Measurements from ENCODE around the gene LAMB1.
"Not testable (repeated sequence)": the region's sequence is repeated elsewhere in the genome, so short reads cannot be mapped to it uniquely, and the experiment has no call there.

The LAMB1 gene

DNA sequence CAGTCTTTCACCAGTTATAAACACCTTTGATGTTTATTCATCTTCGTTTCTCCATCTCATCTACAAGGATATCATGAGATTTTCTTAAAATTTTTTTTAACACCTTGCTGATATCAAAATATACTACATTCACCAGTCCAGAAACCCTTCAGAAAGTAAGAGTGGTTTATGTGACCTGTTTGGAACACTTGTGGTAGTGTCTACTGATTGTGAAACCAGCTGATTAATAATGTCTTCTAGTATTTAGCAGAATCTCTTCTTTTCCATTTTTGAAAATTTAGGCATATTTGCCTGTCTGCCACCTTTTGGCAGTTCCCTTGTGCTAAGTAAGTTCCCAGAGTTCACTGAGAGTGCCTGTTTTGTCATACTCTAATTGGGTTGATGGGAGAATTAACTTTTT is 93.5 kb downstream of the LAMB1 start:
- no peak for DNase-seq

DNA sequence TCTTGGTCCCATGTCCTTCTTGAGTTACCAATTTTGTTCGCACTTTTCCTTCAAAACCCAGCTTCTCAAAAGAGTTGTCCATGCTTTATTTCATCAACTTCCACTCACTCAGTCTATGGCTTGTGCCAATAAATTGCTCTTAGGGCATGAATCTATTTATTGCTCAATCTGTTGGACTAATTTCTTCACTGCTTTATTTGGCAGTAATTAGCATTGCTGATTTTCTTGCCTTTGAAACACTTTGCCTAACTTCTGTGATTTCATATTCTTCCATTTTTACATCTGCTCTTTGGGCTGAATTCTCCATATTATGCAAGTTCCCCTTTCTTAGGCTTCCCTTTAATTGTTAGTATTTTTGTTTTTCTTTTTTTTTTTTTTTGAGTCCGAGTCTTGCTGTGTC is 95.2 kb downstream of the LAMB1 start:
- no peak for DNase-seq

DNA sequence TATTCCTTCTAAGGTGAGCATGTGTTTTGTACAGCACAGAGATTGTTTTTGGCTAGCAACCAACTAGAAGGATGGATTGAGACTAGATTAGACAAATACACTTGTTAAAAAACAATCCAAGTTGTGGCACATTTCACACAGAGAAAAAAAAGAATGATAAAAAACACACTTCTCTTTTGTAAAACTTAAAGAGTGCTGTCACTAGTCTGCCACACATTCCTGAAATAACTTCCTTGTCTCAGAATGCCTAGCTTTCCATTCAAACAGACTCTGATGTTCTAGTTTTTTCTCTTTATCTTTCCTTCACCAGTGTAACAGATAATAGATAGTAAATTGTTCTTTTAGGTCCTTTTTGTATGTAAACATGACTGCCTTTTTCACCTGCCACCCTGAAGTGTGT is 100.6 kb downstream of the LAMB1 start:
- DNase-seq, result no peak

DNA sequence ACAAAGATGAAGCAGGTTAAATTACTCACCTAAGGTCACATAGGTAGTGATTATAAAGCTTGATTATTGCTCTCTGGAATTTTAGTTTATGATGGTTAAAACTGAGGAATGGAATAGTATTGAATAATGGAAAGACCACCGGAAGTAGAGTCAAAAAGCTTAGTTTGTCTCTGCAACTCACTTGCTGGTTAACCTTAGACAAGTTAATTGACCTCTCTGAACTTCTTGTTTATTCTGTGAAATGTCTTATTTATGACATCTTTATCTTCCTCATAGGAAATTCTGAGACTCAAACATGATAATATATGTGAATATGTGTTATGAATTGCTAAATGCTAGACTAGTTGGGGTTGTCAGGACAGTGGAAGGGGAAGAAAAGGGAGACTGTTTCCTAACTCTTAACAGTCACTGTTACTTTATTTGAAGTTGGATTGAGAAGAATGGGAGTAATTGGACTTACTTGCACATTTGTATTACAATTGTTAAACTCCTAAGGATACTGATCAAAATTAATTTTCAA is 102.4 kb downstream of the LAMB1 start:
- no peak for DNase-seq

DNA sequence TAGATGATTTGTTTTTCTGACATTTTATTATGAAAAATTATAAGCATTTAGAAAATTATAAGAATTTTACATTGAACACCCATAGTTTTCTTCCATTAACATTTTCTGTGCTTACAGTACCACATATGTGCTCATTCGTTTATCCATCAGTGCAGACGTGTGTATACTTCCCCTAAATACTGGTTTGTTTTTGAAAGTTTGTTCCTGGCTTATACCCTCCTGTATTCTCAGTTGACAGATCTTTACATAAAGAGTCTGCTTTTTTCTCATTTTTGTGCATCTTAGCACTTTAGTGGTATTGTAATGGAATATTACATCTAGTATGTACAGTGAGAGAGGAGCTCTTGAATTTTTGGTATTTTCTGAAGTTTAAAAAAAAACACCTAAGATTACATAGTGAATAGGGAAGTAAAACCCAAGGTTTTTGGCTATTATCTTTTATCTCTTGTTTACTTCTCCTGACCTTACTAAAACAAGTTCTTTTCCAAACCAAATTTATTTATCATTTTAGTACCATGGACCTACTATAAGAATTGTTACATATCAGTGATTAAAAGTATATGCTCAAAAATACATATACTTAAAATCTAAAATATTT is 103.9 kb downstream of the LAMB1 start:
- no peak for DNase-seq

DNA sequence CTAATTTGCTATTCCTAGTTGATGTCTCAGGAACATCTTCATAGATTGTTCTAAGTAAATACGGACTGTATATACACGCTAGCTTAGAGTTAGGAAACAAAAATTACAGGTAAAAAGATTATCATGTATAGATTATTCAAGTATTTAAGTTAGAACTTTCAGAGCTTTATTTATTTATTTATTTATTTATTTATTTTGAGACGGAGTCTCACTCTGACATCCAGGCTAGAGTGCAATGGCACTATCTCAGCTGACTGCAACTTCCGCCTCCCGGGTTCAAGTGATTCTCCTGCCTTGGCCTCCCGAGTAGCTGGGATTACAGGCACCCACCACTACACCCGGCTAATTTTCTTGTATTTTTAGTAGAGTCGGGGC is 110.6 kb downstream of the LAMB1 start:
- DNase-seq, result not testable (repeated sequence)

DNA sequence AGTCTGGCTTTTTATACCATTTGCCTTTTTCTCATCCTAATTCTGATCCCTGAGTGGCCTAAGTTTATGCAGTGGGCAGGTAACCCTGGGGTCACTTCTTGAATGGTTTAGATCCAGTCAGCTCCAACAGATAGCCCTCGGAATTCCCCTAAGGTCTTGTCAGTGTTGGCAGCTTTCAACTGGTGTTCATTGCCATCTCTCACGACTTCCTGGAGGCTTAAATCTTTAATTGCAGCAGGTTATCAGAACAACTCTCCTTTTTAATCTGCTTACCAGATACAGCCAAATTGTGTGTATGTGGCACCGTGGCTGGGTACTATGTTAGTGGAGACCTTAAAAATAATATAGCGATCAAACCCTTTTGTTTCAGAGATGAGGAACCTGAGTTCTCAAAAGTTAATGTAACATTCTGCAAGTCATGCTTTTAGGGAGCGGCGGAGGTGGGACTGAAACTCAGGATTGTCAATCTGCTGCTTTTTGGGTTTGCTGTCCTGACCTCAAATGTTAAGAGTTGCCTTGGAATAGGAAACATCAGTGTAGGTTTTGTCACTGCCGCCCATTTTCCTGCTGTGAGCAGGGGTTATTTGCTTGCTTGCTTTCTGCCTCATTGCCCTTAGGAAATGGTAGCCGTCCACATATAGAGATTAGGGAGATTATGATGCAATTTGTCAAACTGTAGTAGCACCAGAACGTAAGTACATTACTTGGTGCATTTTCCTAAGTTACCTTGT is 111.2 kb downstream of the LAMB1 start:
- no peak for DNase-seq

DNA sequence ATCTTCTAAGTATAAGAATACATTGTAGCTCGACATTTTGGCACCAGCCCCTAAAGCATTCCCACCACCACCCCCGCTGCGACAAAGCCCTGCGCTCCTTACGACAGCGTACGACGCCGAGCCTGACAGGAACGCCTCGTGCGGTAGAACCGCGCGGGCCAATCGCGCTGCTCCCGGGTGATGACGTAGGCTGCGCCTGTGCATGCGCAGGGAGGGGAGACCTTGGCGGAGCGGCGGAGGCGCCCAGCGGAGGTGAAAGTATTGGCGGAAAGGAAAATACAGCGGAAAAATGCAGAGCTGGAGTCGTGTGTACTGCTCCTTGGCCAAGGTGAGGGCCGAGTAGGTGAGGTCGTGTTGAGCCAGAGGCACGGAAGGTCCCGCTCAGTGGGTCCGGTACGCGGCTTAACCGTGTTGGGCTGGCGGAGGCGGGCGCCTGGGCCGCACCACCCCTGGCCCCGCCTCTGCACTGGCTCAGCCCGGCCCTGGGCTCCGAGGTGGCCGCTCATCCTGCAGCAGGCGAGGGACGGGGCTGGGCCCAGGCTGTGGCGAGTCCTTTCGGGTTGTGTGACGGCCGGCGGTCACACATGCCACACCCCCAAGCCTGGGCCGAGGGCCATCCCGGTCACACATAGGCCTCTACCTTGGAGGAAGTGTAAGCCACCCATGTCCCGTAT is 111.9 kb downstream of the LAMB1 start, which contains the start of gene DLD:
Gene DLD, plus strand, starts transcription at position 222 of the 674 bp plus-strand sequence. Its CDS starts 68 bp downstream, at position 290.
- DNase-seq, result peak; percentile 87

DNA sequence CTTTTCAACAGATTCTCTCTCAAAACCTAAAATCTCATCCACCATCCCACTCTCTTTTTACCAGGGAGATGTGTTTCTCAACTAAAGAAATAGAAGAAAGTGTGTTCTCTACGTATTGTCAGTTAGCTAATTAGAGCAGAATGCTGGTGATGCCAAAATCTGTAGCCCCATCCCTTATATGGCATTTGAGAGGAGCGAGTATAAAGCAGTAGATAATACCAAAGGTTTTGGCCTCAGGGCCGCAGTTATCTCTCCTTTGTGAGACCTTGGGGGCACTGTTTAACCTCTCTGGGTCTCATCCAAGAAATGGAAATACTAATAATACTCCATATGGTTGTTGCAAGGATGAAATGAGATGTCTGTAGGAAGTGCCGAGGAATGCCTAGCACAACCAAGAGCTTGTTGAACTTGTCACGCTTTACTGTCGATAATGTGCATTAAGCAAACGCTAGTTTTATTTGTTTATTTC is 112.4 kb downstream of the LAMB1 start:
- DNase-seq, result no peak

DNA sequence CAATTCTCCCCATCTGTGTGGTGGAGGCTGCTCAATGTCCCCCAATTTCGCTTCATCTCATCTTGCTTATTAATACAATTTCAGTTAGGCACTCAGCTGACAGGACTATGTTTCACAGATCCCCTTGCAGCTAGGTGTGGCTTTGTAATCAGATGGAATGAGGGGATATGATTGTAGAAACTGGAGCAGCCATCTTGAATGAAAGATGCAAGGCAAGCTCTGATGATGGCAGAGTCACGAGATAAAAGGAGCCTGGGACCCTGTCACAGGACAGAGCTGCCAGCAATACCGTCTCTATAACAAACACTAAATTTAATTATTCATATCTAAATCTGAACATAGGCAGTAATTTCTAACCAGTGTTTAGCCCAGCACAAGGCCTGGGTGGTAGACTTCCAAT is 113.0 kb downstream of the LAMB1 start:
- DNase-seq, result no peak

DNA sequence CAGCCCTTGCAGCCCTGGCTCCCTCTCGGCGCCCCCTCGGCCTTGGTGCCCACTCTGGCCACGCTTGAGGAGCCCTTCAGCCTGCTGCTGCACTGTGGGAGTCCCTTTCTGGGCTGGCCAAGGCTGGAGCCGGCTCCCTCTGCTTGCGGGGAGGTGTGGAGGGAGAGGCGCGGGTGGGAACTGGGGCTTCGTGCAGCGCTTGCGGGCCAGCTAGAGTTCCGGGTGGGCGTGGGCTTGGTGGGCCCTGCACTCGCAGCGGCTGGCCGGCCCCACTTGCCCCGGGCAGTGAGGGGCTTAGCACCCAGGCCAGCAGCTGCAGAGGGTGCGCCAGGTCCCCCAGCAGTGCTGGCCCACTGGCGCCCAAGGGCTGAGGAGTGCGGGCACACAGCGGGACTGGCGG is 115.1 kb downstream of the LAMB1 start:
- not testable (repeated sequence) for DNase-seq

DNA sequence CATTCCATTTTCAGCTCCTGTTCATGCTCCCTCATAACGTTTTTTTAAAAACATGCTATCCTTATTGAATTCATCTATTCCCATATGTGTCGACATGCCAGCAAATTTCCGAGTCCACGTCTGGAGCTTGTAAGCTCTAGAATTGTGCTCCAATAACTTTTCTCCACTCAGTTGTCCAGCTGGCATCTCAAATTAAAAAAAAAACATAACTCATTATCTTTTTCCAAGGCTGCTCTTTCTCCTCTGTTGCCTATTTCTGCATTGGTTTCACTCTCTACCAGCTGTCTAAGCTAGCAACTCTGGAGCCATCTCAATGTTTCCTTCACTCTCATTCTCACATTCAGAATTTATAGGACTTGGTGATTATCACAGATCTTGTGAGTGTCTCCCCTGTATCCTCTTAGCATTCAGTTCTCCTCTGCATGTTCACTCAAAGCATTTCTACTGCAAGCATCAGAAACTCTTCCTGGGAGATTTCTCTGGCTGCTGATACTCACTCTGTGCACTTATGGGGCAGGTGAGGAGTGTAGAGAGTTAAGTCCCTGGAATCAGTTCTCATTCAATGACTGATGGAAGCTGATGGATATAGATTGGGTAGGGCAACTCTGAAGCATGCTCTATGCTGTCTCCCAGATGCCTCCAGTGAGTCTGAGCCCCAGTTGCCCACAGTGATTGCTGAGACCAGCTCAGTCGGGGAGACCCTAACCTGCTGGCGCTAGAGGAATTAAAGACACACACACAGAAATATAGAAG is 118.7 kb downstream of the LAMB1 start:
- DNase-seq, result no peak

DNA sequence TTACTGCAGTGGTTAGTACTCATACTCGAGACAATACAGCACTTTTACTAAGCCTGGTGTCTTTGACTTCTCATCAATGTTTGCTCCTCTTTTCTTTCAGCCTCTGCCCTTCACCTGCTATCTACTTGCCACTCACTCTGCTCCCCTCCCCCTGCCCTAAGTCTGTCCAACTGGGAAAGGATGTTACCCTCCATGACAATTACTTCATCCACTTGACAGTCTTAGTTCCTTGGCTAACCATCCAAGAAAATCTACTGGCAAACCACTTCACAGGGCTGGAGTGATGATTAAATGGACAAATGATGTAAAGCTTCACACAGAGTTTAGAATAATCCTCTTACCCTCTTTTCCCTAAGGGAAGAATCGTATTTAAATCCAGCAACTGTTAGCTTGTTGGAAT is 120.2 kb downstream of the LAMB1 start:
- DNase-seq, result peak; percentile 29

DNA sequence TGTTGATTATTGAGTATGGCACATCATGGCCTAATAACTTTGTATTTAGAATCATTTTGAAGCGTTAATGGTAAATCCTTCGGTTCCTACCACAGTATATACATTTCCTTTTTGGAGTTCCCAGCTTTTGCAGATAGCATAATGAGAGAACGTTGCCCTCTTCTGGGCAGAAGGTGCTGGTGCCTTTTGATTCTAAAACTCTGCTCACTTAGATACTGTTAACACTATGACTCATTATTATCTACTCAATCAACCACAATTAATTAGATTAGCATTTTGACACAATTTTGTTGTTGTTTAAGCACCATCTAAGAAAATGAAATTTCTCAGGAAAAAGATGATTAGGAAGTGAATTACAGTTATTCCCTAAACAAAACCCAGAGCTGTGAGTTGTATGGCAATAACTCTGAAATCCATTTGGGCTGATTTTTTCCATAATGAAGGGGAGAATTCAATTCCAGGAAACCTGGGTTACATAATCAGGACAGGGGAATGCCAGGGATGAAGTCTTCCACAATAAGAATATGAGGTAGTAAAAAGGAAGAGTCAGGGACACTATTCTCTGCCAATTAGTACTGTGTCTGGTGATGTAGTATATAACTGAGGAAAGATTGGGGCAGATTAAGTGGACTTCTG is 123.4 kb downstream of the LAMB1 start:
- peak; percentile 69 for DNase-seq

DNA sequence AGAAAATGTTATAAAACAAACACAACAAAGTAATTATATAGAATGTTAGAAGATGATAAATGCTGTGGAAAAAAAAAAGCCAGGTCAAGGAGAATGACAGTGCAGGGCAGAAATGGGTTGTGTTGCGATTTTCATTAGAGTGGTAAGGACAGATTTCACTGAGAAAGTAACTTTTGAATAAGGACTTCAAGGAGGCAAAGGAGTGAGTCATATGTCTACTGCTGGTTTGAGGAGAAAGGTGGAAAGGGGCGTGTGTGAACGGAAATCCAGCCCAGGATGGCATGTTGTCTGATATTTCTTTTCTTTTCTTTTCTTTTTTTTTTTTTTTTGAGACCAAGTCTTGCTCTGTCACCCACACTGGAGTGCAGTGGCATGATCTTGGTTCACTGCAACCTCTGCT is 124.3 kb downstream of the LAMB1 start:
- DNase-seq, result no peak

DNA sequence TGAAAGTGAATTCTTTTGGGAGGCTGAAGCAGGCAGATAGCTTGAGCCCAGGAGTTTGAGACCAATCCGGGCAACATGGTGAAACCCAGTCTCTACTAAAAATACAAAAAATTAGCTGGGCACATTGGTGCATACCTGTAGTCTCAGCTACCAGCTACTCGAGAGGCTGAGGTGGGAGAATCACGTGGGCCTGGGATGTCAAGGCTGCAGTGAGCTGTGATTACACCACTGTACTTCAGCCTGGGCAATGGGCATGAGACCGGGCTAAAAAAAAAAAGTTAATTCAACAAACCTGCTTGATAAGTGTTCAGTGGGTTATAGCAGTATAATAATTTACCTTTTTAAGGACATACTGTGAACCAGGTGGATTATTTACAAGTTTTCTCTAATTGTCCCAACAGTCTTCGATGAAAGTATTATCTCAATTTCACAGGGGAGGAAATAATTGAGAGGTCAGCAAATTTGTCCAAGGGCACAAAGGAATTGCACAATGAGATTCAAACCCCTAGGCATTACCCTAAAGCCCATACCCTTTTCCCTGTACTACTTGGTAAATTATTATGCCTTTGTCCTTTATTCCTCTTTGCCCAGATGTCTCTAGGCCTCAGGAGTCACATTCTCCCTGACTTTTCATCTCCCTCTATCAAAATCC is 125.1 kb downstream of the LAMB1 start:
- no peak for DNase-seq

DNA sequence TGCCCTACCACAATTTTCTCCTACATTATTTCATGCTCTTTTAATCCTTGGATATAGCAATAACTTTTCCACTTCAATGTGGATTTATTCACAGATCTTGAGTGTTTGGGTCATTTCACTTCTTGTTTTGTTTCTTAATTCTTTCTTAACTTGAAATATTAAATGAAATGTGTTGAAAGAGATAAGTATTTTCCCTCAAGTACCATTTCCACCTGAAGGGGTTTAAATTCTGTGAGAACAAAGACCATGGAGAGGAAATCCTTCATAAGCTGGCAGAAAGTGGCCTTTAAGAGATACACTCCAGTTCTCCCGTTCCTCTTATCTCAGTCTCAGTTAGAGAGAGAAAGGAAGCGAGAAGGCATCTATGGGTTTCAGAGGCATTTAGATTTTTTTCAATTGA is 126.0 kb downstream of the LAMB1 start:
- DNase-seq, result no peak

DNA sequence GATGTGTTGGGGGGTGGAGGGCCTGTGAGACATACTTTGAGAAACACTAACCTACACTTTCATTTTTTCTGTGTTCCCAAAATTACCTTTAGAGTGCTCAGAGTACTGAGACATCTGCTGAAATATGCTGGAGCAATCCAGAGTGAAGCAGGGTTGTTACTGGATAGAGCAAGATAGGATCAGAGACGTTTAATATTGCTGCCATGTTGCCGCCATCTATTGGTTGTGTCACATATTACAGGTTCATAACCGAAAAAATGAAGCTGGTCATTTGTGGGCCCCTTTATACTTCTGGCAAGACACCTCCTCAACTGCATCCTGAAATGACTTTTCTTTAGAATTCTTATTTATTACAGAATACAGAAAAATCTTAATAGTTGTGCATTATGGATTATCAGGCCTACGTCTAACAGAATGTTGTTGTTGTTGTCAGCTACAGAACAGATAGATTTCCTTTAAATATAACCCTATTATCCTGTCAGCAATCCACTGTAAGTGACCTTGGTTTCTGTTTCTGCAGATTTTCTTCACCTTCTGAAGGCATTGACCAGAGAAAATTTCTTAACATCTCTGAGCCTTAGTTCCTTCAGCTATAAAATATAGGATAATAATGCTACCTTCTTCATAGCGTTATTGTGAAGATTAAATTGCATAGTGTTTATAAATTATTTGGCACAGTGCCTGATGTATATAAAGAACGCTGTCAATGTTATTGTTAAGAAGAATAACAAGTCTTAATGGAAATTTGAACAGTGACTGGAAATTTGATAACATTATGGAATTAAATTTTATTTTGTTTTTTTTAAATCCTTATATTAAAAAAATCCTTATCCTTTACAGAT is 128.1 kb downstream of the LAMB1 start:
- peak; percentile 73 for DNase-seq

DNA sequence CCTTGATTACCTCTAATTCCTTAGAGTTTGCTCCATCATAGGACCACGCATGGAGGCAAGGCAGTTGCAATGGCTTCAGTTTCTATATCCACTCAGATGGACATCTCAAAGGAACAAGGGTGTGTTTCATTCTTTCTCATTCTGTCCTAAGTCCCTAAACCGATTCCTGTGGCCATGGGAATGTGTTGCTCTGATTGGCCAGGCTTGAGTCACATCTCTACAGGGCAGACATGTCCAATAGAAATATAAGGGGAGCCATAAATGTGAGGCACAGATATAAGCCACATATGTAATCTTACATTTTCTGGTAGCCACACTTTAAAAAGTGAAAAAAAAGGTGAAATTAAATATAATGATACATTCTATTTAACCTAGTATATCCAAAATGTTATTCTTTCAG is 128.8 kb downstream of the LAMB1 start:
- no peak for DNase-seq
